Activated CD4-positive, alpha-beta T cell treated with anti-CD3 and anti-CD28 coated beads for 48 hours (primary cell): ENCODE data around the gene IL17REL.
A peak's percentile ranks its signal among the peaks of the same experiment; 100 is the strongest.

Experiments used
- DNase-seq: peaks from one replicate; pipeline ENCODE4 v3.0.0-alpha.2; 2020

Gene IL17REL

DNA sequence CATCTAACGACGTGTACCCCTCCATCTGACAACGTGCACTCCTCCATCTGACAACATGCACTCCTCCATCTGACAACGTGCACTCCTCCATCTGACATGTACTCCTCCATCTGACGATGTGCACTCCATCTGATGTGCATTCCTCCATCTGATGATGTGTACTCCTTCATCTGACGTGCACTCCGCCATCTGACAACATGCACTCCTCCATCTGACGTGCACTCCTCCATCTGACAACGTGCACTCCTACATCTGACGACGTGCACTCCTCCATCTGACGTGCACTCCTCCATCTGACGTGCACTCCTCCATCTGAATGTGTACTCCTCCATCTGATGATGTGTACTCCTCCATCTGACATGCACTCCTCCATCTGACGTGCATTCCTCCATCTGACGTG, 8.0 kb upstream of the IL17REL start:
- no peak for DNase-seq

DNA sequence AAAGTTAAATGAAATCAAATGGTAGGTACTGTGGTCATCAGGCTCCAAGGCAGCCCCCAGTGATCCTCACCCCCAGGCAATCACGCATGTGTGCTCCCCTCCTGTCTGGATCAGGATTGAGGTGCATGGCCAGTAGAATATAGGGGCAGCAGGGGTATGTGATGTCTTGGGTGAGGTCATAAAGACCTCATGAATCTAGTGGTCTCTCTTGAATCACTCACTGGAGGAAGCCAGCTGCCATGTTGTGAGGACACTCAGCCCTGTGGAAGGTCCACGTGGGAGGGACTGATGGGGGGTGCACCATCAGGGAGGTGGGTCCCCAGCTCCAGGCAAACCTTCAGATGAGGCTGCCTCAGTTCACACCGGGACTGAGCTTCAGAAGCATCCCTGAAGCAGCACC, 6.8 kb upstream of the IL17REL start:
- DNase-seq: no peak

DNA sequence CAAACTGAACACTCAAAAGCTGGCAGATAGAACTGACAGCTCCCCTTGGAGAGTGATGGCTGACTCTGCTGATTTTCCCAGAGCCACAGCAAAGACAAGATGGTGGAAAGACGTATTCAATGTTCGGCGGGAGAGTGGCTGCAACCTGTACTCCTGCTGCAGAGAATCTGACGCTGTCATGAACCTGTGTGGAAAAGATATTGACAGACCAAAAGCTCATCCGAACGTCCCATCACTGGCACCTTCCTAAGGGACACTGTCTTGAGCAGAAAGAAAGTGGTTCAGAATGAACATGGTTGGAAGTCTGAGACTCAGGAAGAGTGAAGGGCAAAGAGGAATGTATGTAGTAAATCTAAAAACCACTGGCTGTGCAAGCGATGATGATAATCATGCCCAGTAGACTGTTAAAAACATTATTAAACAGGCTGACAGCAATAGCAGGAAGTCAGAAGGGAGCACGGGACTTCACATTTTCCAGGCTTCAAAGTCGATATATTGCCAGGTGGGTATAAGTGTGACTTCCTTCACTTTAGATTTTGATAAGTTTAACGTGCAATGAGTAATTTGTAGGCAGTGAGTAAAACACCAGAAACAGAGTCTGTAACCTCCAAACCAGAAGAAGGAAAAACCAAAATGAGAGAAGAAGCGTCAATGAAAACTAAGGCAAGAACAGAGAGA, 6.2 kb upstream of the IL17REL start:
- peak; percentile 55 for DNase-seq

DNA sequence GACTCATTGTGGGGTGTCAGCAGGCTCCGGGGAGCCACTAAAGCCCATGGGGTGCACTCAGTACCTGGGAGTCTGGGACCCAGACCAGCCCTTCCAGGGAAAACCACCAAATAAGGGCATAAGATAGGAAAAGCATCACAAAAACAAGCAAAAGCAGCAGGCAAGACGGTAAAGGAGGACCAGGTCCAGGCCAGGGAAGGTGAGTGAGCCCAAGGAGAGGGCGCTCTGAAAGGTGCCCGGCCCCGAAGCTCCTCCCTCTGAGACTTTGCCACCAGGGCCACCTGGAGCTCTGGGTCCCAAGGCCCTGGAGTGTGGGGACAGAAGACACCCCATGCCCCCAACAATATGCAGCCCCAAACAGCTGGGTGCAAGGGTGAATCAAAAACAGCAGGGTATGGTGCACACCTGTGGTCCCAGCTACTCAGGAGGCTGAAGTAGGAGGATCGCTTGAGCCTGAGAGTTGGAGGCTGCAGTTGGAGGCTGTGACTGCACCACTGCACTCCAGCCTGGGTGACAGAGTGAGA, 5.2 kb upstream of the IL17REL start:
- no peak for DNase-seq

DNA sequence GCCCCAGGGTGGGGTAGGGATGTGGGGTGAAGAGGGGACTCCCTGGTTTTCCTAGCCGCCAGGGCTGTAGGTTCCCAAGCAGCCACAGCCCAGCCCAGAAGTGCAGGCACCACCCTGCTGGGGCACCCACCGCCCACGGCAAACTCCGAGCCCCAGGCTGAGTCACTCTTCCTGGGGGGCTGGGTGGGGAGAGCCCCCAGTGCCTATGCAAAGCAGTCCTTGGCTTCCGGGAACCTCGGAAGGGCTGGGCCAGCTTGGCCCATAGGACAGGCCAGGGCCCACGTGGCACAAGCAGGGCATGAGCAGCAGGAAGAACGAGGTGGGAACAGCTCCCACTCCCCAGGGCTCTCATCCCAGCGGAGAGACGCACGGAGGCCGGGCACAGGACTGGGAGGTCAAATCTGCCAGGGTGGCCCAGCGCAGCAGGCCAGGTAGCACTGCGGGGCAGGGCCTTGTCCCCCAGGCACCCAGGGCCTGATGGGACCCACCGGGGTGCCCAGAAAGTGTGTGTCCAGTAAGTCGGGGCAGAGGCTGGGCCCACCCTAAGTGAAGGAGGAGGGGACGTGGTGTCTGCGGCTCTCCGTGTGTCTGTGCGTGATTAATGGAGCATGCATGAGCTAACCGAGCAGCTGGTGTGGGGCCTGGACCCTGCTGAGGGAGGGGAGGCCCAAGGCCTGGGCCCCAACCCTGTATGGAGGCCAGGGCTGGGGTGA, 4.6 kb upstream of the IL17REL start:
- peak; percentile 85 for DNase-seq

DNA sequence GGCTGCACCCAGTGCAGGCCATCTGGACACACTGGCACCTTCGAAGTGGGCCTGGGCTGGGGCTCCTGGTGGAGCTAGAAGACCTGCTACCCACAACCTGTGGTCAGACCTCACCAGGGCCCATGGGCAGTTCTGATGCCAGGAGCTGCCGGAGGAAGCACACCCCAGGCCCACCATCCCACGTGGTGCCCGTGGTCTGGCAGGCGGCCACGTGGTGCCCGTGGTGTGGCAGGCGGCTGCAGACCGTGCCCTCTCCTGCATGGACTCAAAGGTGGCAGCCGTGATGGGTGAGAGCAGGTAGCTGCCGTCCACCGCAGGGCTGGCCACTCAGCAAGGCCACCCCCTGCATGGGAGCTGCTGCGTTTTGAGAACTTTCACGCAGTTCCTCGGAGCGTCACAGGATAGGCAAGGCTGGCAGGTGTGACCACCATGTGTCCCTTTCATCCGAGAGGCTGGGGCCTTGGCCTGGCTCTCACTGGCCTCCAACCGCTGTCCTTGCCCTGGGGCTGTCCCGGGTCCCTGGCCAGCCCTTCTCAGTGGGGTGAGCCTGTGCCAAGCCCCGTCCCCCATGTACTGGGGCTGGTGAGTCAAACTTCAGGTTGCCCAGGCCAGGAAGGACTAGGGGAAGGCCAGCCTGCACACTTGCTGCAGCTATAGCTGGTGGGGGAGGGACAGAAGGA, 3.9 kb upstream of the IL17REL start:
- no peak for DNase-seq

DNA sequence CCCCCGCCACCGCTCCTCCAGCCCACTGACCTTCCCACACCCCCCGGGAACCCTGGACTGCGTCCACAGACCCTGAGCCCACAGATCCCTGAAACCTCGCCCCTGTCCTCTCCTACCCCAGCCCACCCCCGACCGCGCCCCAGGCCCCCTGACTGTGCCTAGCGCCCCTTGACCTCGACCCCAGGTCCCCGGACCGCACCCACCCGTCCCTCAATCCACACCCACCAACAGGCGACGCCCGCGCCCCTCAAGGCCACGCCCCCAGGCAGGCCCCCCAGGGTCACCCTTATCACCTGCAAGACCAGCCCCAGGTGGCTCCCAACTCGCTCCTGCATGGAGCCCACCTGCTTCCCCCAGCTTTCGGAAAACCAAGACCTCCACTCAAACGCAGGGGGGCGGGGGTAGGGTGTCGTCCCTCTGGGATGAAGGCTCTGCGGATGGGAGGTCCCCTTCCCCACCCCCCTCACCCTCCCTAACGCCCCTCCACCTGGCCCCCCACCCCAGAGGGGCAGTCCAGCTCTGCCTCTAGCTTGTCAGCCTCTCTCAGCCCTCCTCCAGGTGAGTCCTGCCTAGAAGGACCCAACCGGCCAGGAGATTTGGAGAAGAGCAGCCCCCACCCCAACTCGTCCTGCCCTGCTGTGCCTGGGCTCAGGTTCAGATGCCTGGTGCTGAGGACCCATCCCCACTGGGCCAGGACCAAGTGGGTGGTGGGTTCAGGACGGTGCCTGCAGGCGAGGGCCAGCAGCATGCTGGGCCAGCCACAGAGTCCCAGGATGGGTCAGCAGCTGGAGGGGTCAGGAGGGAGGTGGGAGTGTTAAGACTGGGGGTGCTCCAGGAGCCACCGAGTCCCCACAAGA, 3.1 kb upstream of the IL17REL start:
- no peak for DNase-seq

DNA sequence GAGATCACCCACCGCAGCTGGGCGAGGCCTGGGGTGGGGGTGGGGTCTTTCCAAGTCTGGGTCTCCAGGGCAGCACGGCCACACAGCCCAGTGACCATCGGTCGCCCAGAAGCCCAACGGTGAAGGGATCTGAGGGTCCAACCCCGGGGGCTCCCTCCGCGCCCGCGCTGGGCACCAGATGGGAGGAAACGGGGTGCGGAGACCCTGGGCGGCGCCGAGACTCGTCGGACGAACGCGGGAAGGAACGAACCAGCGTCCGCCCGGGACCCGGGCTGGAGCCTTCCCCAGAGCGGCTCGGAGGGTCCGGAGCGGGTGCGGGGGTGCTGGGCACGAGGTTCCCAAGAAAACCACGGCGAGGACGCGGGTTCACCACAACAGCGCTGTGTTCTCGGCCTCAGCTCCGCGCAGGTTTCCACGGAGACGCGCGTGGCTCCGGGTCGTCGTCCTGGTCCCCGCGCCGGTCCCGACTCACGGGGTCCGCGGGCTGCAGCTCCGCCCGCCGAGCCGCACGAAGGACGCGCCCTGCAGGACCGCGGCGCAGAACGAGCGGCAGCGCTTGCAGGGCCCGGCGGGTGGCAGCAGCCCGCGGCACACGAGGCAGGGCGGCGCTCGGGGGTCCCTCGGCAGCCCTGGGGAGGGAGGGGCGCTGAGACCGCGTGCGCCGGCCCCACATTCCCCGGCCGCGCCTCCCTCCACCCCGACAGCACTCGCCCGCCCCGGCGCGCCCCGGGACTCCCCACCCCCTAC, 2.3 kb upstream of the IL17REL start:
- no peak for DNase-seq

DNA sequence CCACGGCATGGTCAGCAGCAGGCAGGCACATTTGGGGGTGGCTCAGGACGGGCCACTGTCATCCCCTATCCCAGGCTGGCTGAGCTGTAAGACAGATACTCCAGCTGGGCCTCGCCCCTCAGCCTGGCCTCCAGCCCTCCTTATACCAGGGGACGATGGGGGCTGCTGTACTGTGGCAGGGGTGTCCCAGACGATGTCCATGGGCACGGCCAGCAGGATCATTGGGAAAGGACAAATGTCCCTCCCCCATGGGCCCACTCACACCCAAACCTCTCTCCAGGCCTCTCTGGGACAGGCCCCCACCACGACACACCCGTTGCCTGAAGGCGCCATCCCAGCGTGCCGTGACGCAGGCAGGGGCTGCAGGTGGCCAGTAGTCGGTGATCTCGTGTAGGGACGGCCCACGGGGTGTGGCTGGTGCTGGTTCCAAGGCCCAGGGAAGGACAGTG, 1.5 kb upstream of the IL17REL start:
- no peak for DNase-seq

DNA sequence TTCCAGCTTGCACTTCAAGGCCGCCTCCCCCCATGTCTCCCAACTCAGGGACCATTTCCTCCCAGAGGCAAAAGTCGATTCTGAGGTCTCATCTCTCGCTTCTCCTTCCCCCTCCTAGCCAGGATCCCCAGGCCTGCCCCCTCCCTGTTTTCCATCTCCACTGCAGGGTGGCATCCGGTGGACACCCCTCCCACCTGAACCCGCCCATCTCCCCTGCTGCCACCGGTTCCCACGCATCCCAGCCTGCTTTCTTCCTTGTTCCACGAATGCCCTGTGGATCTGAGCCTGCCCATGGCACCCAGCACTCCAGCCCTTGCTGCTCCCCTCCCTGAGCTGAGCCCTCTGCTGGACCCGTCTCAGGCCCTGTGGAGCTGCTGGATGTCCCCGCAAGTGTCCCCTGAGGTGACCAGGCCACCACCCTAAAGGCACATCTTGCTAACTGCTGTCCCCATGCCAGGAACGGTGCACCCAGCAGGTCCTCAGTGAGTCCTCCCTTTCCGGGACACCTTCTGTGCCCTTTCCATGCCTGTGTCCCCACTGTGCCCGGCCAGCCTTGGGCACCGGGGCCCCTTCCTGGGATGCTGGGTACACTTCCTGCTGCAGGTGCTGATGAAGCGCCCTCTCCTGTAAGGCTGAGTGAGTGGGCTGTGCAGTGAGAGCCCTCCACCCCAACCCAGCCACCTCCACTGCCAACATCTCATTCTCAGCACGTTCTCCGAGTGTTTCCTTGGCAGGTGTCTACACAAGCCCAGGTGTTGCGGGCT, 936 bp downstream of the IL17REL start:
- no peak for DNase-seq

DNA sequence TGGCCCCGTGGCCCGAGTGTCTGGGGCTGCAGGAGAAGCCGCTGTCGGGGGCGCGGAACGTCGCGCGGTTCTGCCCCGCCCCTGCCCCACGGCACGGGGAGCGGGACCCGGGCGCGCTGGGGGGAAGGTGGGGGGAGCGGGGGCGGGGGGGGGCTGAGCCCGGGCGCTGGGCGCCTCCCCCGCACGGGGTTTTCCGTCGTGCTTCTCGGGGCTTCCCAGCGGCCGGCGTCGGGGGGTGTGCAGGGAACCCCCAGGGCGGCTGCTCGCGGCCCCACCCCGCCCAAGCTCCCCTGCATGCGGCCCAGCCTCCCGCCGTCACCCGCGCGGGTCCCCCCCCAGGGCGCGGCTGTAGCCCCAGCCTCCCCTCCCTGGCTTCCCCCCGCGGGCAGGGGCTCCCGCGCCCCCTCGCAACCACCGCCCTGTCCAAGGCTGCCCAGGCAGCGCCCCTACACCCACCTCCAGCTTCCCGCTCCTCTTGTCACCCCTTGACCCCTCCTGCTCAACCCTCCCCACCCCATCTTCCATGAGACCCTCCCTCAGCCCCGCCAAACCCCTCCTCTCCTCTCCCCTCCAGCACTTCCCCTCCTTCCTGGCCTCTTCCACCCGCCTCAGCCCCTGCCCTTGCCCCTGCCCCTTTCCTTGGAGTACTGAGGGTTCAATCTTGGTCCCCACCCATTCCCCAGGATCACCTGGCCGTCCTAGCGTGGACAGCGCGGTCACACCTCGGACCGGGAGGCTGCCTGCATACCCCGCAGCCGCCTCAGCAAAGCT, 1.7 kb downstream of the IL17REL start:
- DNase-seq: no peak

DNA sequence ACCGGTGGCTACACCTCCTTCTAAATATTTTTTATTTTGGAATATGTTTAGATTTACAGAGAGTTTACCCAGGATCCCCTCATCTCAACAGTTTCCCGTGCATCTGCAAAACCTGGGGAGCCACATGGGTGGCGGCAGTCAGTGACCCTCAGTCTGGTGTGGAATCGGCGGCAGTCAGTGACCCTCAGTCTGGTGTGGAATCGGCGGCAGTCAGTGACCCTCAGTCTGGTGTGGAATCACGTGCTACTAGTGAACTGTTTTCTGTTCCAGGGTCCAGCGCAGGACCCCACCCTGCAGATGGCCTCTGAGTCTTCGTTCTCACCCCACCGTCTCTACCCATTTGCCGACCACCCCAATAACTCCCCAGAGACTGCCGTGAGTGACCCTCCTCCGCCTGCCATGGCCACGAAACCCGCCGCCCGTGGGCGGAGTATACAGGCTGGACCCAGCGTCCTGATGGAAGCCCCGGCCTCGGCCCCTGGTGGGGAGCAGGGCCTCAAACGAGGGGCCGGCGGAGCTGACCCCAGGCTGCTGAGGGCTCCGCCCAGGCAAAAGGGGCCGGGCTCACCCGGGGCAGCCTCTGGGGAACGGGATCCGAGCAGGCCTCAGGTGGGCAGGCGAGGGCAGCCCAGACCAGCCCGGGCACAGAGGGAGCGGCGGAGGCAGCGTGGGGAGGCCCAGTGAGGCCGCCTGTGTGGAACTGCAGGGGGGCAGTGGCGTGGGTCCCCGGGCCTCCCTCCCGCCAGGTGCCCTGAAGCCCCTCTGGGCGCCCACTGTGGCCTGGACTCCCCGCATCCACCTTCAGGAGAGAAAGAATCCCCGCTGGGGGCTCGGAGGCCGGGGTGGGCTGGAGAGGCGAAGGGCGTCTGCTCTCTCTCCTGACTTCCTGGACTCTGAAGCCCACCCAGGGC, 2.5 kb downstream of the IL17REL start:
- no peak for DNase-seq

DNA sequence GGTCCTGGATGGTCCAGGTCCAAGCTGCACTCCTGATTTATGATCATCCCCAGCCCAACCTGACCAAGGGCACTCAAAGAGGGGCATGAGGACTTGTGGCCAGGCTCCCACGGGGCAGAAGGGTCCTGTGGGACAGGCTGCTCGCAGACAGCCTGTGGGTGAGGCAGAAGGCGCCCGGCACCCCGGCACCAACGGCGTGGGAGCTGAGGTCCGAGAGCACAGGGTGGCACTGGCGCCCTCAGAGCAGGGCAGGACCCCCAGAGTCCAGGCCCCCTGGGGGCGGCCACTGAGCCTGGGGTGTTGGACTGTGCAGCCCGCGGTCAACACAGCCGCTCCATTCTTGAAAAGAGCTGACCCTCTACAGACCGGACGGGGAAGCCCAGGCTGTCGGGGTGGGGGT, 3.3 kb downstream of the IL17REL start:
- DNase-seq: no peak

DNA sequence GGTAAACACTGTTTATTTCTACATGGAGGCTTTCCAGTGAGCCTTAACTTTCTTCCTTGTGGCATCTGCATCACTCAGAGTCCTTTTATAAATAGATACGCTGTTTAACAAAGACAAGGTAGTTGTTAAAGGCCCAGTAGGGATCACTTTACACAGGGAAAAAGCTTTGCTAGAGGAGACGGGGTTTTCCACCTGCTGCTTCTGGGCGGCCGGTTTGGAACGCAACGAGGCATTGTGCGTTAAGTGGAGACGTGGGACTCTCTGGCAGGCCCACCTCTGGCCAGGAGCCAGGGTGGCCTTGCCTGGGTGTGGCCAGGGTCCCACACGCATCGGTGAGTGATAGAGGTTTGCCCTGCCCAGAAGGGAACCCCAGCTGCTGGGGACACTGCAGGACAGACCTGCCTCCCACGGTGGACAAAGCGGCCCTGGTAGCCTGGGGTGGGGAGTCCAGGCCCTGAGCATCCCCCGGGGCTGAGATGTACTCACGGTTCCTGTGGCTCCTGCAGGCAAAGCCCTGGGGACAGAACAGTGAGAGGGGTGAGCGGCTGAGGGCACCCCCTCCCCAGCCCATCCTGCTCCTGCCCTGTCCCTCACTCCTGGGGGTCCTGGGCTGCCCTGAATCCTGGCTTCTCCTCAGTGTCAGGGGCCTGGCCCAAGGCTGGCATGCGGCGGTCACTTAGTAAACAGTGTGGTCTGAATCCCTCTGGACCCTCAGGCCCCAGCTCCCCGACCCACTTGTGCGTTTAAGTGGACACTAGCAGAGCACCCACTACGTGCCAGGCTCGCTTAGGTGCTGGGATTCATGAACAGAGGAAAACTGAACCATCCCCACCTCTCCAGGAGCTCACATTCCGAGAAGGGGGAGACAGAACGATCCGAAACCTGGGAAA, 4.2 kb downstream of the IL17REL start:
- DNase-seq: no peak

DNA sequence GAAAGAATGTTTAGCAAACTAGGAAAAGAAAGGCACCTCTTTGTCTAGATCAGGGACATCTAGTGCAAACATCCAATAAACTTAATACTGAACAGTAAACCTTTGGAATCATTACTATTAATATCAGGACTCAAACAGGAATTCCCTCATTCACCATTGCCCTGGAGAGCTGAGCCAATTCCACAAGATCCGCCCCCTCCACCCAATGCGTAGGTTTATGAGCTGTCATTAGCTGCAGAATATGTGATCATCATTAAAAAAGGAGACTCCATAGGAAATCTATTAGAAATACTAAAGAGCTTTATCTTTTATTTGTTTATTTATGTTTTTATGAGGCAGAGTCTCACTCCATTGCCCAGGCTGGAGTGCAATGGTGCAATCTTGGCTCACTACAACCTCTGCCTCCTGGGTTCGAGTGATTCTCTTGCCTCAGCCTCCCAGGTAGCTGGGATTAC, 5.5 kb downstream of the IL17REL start:
- DNase-seq: no peak

DNA sequence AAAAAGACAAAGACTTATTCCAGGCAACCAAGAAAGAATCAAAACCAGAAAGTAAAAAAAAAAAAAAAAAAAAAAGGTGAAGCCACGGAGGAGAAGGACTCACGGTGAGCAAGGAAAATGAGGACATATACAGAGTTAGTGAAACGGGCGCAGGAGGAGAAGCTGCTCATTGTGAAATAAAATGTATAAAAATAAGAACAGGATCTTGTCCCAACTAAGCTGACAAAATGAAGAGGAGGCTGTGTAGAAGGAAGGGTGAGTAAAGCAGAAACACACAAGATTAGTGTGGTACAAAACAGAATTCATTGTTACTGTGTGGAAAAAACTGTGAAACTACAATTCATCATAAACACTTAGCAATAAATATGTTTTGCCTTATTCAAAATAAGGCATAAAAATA, 7.6 kb downstream of the IL17REL start:
- no peak for DNase-seq

DNA sequence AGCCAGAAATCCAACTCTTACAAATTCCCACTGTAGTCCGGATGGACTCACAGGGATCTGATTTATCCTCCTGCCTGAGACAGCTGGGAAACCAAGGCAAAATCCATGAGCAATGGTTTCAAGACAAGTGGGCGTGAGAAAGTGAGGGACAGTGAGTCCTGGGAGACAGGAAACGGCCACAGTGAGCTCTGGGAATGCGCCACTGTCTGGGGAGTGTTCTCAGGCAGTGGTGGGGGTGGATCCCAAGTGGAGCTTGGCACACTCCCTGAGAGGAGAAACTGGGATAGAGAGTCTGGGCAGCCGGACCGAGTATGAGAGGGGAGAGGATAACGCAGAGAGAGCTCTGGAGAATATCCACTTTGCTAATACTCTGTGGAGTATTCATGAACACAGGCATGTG, 9.8 kb downstream of the IL17REL start:
- no peak for DNase-seq
